Measurements from ENCODE around the gene DIMT1. TPM values are rescaled to one million over a fixed set of nuclear protein-coding genes. Genes with fewer than 3 reads are reported as not detected.
A peak's percentile ranks its signal among the peaks of the same experiment; 100 is the strongest.

Gene DIMT1
- 45.3 and 46.4 TPM in 2 replicates for total RNA-seq (2012; rRNA removed)
- polyA plus RNA-seq (2012; rRNA removed) = 22.3 and 27.5 TPM in 2 replicates
- polyA plus RNA-seq (2012; cell fraction: cytosol; rRNA removed) = 9.4 and 12.3 TPM in 2 replicates
- polyA plus RNA-seq (2012; cell fraction: nucleus; rRNA removed; ENCODE audit: low replicate concordance) = 7.8 and 18.5 TPM in 2 replicates
- Bru-seq, nascent RNA = percentile 67 among the genes with signal in this experiment
- percentile 64 among the genes with signal in this experiment for BruChase-seq, experiment 1, labeled RNA remaining after a 6-hour chase
- percentile 53 among the genes with signal in this experiment for BruChase-seq, experiment 2, labeled RNA remaining after a 2-hour chase
- long read RNA-seq, transcript DIMT1-201 (12 exons, 2,859 nt) = major isoform, 25 of 31 reads
- long read RNA-seq, partial matches to known transcripts = 1 of 31 reads
- long read RNA-seq, other reads (novel, unspliced or antisense) = 5 of 31 reads

GRCh38 chr5:62403411-62404250 is at the start of gene DIMT1:
Gene DIMT1, minus strand, starts transcription at chr5:62403905. Its CDS starts 133 bp downstream, at chr5:62403772.
- Histone ChIP-seq H3K79me1 (ENCODE audit: low read depth in 1 of 2, low read length in 2 of 2) (peaks cover 14 to 18% of the 10 kb centered on the region in 2 experiments), H3K18ac (ENCODE audit: low read depth, low read length) (peak within 1 kb of the TSS; percentile 84), H3K23ac (ENCODE audit: low read depth, low read length) (peak within 1 kb of the TSS; percentile 95), H3K9ac (ENCODE audit: low read depth, low read length) (peak within 1 kb of the TSS; percentile 89), H4K91ac (ENCODE audit: insufficient read depth, low read depth, low read length) (peak within 1 kb of the TSS; percentile 67), H4K20me1 (ENCODE audit: insufficient read depth, low read length) (peaks cover 3% of the 10 kb centered on the region), H3K4ac (ENCODE audit: low read depth, low read length) (peak within 1 kb of the TSS; percentile 97), H3K4me1 (ENCODE audit: control insufficient read depth, insufficient read depth, low read length) (peaks cover 2% of the 10 kb centered on the region; the same call in 1 of the 2 replicates), H2BK120ac (ENCODE audit: low read depth, low read length) (peak within 1 kb of the TSS; percentile 88), H4K5ac (ENCODE audit: low read depth, low read length) (peak within 1 kb of the TSS; percentile 79), H3K14ac (replicated peaks; ENCODE audit: low read depth, low read length) (peak within 1 kb of the TSS; percentile 99), H3K36me3 (ENCODE audit: control insufficient read depth, insufficient read depth, low read length) (no peaks in the 10 kb centered on the region; the same call in 1 of the 2 replicates), H3K9me1 (ENCODE audit: insufficient read depth, low read length) (no peaks in the 10 kb centered on the region; the same call in 1 of the 2 replicates), H3K4me3 (ENCODE audit: insufficient read depth, low read depth, low read length) (peak within 1 kb of the TSS; percentile 71), H4K8ac (ENCODE audit: low read depth in 2 of 2, low read length in 2 of 2) (peak within 1 kb of the TSS; percentile 69 to 94), H2AK5ac (ENCODE audit: low read depth, low read length) (peak within 1 kb of the TSS; percentile 69), H2BK15ac (ENCODE audit: low read depth, low read length) (peak within 1 kb of the TSS; percentile 64; the same call in 1 of the 3 replicates), H3K4me2 (ENCODE audit: low read depth, low read length) (peak within 1 kb of the TSS; percentile 87), H2BK5ac (ENCODE audit: low read depth, low read length, poor library complexity, severe bottlenecking) (peak within 1 kb of the TSS; percentile 91), H3K27ac (ENCODE audit: insufficient read depth, low read length) (peak within 1 kb of the TSS; percentile 89), H3K27me3 (ENCODE audit: control insufficient read depth, insufficient read depth, low read length) (no peaks in the 10 kb centered on the region), H3K9me3 (ENCODE audit: control insufficient read depth, insufficient read depth, low read length) (no peaks in the 10 kb centered on the region), H2AK9ac (replicated peaks; ENCODE audit: low read depth, low read length, poor library complexity) (peak within 1 kb of the TSS; percentile 96), H2AFZ (replicated peaks; ENCODE audit: low read length, poor library complexity) (peak within 1 kb of the TSS; percentile 96), H2BK20ac (ENCODE audit: low read depth, low read length) (0 out of 2 replicates have a peak within 1 kb of the TSS, but pooled peaks have one; percentile 50), H3K56ac (ENCODE audit: extremely low read depth, insufficient read depth, low read length) (peak within 1 kb of the TSS; percentile 93; the same call in 1 of the 2 replicates)
- dilution Hi-C loops (cut with HindIII; ENCODE audit: low sequenced_read_pairs, unreplicated experiment) (no loop called here), in situ Hi-C loops (cut with MboI; ENCODE audit: low sequenced_read_pairs) (no loop called here), intact Hi-C loops (cut with micrococcal nuclease) (no loop called here)
- ATAC-seq (ENCODE audit: low read depth) (peak; percentile 99), DNase-seq (peak; percentile 97)
- POLR2A ChIA-PET (ENCODE audit: unreplicated experiment) = interaction anchor here (0.6 to 1.4 kb wide), 3 partner anchors 9 to 26 kb away, joined by 4 to 7 read pairs (median 6); partner anchors contain the start of gene IPO11
- 1% methylated on average over 28 of the region's 66 CpGs; no CpG with 5 or more reads in 1 of the 2 experiments for WGBS, 2 experiments (ENCODE audit: extremely low coverage in 2 of 2, insufficient read length in 1 of 2)
- CTCF ChIA-PET = interaction anchor here (0.6 kb wide), 1 partner anchor 51 kb away, joined by 3 read pairs; no protein-coding TSS in a partner anchor
- TF ChIP-seq MXI1 (IDR thresholded peaks at IDR 0.05; ENCODE audit: borderline replicate concordance, low read depth, low read length) (peak; percentile 99), CEBPB (IDR thresholded peaks at IDR 0.05; ENCODE audit: low read depth, low read length) (no peak), MAZ (IDR thresholded peaks at IDR 0.05; ENCODE audit: borderline replicate concordance, low read depth, low read length) (peak; percentile 72; the same call in 1 of the 2 replicates), RFX5 (IDR thresholded peaks at IDR 0.05; ENCODE audit: low read depth, low read length) (no peak), POLR2A (IDR thresholded peaks at IDR 0.05; ENCODE audit: low read depth, low read length) (peak; percentile 89), CHD1 (IDR thresholded peaks at IDR 0.05; ENCODE audit: low read depth, low read length) (no peak), NFE2L2 (IDR thresholded peaks at IDR 0.05; ENCODE audit: low read depth, low read length) (no peak), BHLHE40 (IDR thresholded peaks at IDR 0.05; ENCODE audit: low read depth, low read length) (peak; percentile 57)
- TF ChIP-seq, protein P1, sequence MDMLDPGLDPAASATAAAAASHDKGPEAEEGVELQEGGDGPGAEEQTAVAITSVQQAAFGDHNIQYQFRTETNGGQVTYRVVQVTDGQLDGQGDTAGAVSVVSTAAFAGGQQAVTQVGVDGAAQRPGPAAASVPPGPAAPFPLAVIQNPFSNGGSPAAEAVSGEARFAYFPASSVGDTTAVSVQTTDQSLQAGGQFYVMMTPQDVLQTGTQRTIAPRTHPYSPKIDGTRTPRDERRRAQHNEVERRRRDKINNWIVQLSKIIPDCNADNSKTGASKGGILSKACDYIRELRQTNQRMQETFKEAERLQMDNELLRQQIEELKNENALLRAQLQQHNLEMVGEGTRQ (IDR thresholded peaks at IDR 0.05; ENCODE audit: low read depth, low read length) = peak; percentile 89
- TF ChIP-seq, protein P2, sequence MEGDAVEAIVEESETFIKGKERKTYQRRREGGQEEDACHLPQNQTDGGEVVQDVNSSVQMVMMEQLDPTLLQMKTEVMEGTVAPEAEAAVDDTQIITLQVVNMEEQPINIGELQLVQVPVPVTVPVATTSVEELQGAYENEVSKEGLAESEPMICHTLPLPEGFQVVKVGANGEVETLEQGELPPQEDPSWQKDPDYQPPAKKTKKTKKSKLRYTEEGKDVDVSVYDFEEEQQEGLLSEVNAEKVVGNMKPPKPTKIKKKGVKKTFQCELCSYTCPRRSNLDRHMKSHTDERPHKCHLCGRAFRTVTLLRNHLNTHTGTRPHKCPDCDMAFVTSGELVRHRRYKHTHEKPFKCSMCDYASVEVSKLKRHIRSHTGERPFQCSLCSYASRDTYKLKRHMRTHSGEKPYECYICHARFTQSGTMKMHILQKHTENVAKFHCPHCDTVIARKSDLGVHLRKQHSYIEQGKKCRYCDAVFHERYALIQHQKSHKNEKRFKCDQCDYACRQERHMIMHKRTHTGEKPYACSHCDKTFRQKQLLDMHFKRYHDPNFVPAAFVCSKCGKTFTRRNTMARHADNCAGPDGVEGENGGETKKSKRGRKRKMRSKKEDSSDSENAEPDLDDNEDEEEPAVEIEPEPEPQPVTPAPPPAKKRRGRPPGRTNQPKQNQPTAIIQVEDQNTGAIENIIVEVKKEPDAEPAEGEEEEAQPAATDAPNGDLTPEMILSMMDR (conservative IDR thresholded peaks at IDR 0.05; ENCODE audit: low read depth, low read length) = no peak
- no TSS peak for BruUV-seq (replicated peaks)

All from IMR-90 (cell line).